Activated CD4-positive, alpha-beta T cell treated with anti-CD3 and anti-CD28 coated beads, Interleukin-2, Interleukin-6, amounts not matched to agents 100 ng/mL and 50 ng/mL, durations not matched to agents 16 hours and 8 hours (primary cell): ENCODE measurements around the gene CNOT3.

ENCODE experiments used
- DNase-seq: peaks from one replicate; pipeline ENCODE4 v3.0.0-alpha.2; 2020

The CNOT3 gene

DNA sequence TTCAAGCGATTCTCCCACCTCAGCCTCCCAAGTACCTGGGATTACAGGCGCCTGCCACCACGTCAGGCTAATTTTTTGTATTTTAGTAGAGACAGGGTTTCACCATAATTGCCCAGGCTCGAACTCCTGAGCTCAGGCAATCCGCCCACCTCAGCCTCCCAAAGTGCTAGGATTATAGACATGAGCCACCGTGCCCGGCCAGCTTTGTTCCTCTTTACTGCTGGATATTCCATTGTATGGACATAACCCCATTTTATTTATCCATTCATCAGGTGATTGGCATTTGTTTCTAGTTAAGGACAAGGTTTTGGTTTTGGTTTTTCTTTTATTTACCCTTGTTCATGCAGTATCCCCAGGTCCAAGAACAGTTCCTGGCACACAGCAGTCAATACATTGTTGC is 59.0 kb downstream of the CNOT3 start:
- no peak for DNase-seq

DNA sequence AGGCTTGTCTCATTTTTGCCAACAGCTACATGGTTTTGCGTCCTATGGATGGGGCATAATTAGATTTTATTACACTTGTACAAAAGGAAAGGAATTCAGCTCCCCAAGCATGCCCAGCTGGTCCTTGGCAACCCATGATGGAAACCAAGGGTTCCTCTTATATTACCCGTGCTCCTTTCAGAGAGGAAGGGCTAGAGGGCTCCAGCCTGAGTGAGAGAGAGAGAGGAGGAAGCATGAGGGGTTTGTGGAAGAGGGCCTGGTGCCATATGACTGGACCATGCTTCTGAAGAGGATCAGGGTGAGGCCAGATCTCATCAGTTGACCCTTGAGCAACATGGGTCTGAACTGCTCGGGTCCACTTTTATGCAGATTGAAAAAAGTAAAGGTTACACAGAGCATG is 59.6 kb downstream of the CNOT3 start:
- no peak for DNase-seq

DNA sequence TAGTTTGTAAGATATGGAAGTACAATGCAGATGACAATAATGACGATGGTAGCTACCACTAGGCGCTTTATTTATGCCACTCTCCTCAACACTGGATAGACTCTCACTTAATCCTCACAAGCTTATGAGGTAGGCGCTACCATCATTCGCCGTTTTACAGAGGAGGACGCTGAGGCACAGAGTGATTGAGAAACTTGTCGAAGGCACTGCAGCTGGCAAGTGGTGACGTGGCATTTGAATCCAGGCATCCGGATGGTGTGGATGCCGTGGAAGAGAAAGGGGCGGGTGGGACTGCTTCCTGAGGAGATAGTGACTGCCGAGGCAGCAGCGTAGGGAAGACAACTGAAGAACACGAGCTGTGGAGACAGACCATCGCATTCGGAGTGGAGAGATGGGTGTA is 61.8 kb downstream of the CNOT3 start:
- DNase-seq, result no peak

DNA sequence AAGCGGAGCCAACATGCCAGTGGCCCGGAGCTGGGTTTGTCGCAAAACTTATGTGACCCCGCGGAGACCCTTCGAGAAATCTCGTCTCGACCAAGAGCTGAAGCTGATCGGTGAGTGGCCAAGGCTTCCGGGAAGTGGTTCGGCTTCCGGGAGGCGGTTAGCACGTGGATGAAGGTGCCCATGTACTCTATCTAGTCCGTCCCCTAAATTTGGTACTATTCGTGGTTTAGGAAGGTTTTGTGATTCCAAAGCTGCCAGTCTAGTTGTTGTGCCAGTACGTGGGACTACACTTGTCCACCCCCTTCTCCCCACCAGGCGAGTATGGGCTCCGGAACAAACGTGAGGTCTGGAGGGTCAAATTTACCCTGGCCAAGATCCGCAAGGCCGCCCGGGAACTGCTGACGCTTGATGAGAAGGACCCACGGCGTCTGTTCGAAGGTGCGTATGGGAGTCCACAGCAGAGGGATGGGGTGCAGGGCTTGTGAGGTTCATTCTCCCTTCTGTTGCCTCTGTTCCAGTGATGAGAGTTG is 63.7 kb downstream of the CNOT3 start:
- no peak for DNase-seq

DNA sequence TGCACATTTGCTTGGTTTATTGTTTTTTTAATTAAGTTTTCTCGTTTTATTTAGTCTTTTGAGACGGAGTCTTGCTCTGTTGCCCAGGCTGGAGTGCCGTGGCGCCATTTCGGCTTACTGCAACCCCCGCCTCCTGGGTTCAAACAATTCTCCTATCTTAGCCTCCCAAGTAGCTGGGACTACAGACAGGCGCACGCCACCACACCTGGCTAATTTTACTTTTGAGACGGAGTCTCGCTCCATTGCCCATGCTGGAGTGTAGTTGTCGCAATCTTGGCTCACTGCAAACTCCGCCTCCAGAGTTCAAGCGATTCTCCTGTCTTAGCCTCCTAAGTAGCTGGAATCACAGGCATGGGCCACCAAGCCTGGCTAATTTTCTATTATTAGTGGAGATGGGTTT is 64.4 kb downstream of the CNOT3 start:
- no peak for DNase-seq

DNA sequence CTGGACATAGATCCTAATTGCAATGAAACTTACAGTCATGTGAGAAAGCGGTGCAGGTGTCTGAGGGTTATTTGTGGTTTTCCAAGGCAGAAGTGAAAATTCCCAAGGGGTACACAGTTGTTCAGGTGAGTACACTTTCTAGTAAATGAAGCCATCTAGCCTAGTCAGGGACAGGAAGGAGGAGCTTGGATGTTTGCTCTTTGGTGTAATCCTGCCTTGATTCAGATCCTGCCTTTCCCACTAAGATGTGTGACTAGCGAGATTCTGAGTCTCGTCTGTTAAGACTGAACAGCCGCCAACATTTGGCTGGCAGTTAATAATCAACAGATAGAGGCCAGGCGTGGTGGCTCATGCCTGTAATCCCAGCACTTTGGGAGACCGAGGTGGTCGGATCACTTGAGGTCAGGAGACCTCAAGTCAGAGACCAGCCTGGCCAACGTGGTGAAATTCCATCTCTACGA is 65.6 kb downstream of the CNOT3 start:
- DNase-seq, result no peak

DNA sequence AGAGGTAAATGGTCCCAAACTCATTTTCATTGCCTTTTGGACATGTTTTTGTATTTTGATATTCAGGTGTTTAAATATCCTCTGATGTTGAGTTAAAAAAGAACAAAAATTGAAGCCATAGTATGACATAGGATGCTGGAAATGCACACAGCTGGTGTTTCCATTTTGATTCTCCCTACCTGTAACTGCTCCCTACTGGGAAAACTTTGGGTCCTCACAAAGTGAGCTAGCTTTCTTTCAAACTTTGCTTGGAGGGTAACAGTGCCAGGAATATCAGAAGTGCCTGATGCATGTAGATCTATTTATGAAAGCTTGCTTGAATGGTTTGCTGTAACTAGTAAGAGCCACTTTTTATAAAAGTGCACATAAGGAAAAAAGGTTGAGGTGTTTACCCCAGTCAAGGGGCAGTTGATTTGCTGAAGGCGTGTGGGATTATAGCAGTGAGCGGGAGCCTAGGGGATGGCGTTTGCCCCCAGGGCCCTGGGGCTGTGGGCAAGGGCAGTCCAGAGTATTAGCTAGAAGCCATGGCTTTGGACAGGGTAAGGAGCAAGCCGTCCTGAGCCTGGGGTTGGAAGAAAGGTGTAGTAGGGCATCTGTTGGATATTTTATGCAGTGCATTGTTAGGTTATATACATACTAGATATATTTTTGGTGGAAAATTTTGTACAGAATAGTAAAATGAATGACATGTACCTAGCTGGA is 67.4 kb downstream of the CNOT3 start:
- DNase-seq, result no peak
